ENCODE data around the gene GLTP. TPM values are rescaled to one million over a fixed set of nuclear protein-coding genes. Genes with fewer than 3 reads are reported as not detected.
"Not testable (repeated sequence)": the region's sequence is repeated elsewhere in the genome, so short reads cannot be mapped to it uniquely, and the experiment has no call there.

GLTP gene
- total RNA-seq, 1 donor from 2014 or later: 45.6 TPM

DNA sequence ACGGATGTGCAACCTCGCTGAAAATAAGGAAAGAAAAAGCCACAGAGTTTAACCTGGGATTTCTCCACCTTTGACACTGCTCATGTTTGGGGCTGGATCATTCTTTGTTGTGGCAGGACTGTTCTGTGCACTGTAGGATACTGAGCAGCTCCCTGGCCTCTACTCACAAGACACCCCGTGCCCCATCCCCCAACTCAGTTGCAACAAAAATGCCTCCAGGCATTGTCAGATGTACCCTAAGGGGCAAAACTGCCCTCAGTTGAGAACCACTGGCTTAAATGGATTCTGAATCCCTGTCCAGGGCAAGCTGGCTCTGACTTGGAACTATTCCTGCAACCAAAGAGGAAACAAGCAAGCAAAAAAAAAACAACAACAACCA lies 2.1 kb downstream of the GLTP start:
- no peak for DNase-seq (ENCODE audit: low read depth in 2 of 2)

DNA sequence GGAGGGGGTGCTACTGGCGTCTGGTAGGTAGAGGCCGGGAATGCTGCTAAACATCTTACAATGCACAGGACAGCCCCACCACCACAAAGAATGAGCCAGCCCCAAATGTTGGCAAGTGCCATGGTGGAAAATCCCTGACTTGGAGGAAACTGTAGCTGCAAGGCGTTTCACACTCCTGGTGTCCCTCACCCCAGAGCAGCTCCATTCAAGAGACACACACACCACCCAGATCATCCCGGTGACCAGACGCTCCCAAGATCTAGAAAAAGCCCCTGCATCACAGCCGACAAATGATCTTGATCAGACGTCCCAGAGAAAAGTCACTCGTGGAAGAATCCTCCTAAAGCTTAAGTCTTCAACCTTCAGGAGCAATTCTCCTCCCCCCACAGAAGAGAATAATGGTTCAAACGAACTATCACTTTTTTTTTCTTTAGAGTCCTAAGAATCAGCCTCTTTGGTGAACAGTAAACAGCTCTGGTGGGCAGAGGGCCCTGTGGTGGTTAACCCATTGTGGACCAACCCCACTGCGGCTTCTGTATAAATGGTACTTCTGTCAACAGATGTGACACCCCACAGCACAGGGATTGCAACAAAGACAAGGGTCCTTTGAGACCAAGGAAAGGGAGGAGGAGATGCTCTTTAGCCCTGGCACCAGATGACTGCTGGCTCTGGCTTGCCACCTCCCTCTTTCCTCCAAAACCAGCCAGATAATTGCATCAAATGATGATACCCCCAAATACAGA lies 2.7 kb downstream of the GLTP start:
- DNase-seq (ENCODE audit: low read depth in 2 of 2): no peak

DNA sequence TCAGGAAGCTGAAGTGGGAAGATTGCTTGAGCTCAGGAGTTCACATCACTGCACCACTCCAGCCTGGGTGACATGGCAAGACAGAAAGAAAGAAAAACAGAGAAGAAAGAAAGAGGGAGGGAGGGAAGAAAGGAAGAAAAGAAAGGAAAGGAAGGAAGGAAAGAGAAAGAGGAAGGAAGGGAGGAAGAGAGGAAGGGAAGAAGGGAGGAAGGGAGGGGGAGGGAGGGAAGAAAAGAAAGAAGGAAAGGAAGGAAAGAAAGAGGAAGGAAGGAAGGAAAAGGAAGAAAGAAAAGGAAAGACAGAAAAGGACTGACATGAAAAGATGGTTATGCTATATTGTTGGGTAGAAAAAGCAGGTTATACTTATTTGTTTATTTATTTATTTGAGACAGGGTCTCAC lies 3.9 kb downstream of the GLTP start:
- no peak for DNase-seq (ENCODE audit: low read depth in 2 of 2)

DNA sequence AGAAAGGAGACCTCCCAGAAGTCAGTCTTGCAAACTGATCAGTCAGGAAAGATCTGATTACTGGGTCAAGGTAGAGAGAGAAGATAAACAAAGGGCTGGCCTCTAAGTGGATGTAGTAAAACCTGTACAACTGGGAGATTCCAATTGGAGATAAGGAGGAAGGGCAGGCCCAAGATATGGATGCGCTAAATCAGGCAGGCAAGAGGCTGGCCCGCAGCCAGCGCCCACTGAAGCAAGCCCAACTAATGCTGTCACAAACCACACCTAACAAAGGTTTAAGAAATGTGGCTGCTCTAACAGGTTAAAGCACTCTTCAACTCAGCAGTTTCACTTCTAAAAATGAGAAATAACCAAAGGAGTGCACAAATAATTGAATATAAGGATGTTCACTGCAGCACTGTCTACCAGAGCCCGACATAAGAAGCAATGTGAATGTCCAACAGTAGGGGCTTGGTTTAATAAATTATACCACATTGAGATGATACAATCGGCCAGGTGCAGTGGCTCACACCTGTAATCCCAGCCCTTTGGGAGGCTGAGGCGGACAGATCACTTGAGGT lies 4.7 kb downstream of the GLTP start:
- DNase-seq (ENCODE audit: low read depth in 2 of 2): no peak

DNA sequence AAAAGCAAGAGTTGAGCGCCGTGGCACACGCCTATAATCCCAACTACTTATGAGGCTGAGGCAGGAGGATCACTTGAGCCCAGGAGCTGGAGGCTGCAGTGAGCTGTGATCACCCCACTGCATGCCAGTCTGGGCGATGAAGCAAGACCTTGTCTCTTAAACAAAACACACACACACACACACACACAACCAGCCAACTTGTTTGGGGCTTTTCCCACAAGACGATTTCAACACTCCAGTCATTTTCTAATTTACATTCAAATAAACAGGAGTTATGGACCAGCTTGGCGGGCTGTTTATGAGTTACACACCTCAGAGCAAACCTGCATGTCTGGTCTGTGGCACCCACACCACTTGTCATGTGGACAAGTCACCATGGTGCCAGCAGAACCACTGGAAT lies 6.7 kb downstream of the GLTP start:
- DNase-seq (ENCODE audit: low read depth in 2 of 2): no peak

DNA sequence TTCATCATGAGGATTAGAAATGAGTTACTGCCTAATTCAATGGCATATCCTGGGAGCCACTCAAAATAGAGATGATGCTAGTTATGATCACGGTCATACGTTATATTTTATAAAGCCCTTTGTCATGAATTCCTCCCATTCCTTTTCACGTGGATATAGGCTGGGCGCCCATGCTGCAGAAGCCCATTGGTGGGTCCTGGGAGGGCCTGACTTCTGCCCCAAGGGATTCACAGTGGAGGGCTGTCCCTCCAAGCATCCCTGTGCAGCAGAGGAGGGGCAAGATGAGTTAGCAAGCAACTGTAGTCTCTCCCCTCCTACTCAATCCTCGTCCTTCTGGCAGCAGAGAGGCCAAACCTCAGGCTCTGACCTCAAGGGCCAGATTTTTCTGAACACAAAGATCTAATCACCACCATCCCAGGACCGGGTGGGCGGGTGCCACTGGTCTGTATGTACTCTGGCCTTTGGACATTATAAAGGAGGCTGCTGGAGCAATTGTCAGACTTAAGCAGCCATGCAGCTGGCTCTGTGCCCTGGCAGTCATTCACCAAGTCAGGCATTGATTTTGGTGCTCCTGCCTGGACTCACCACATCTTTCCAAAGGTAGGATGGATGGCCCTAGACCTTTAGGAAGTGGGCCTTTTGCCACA lies 8.6 kb downstream of the GLTP start:
- no peak for DNase-seq (ENCODE audit: low read depth in 2 of 2)

- peak in 1 of 2 donors; percentile 27 for DNase-seq (ENCODE audit: low read depth in 2 of 2)
Measured at GRCh38 chr12:109870648-109871047, 9.7 kb downstream of the GLTP start.

DNA sequence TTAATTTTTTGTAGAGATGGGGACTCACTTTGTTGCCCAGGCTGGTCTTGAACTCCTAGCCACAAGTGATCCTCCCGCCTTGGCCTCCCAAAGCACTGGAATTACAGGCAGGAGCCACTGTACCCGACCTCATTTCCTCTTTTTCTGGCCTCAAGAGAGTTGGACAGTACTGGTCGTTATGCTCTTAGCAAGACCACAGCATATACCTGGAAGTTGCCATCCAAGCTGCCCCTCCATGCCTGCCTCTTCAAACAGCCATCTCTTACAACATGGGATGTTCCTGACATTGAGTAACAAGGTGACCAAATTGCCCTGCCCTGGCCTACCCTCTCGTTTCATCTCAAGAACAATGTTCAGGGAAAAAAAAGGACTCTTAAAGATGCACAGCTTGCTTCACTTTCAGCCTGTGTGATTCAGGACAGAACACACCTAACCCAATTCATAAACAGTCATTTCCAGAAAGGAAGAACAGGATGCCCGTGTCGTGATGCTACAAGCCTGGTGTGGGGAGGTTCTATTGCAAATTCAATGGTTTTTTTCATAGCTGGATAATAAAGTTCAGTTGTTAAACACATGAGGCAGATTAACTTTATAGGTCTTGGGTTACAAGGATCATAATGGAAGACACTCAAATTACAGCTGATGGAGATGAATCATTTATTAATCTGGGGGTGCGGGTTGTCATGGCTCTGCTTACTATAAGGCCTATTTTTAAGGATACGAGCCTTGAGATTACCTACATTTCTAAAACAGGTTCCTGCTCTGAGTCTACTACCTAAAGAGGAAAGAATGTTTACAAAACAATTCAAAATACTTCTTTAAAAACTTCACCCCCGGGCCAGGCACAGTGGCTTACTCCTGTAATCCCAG lies 11.9 kb downstream of the GLTP start:
- no peak for DNase-seq (ENCODE audit: low read depth in 2 of 2)

- DNase-seq (ENCODE audit: low read depth in 2 of 2): no peak
Measured at GRCh38 chr12:109864916-109865315, 15.4 kb downstream of the GLTP start.

- no peak for DNase-seq (ENCODE audit: low read depth in 2 of 2)
Measured at GRCh38 chr12:109863847-109864712, 16.3 kb downstream of the GLTP start.

GRCh38 chr12:109862491-109862890 lies 17.9 kb downstream of the GLTP start:
- DNase-seq (ENCODE audit: low read depth in 2 of 2): not testable (repeated sequence)

- no peak for DNase-seq (ENCODE audit: low read depth in 2 of 2)
Measured at GRCh38 chr12:109861689-109862314, 18.5 kb downstream of the GLTP start.

DNA sequence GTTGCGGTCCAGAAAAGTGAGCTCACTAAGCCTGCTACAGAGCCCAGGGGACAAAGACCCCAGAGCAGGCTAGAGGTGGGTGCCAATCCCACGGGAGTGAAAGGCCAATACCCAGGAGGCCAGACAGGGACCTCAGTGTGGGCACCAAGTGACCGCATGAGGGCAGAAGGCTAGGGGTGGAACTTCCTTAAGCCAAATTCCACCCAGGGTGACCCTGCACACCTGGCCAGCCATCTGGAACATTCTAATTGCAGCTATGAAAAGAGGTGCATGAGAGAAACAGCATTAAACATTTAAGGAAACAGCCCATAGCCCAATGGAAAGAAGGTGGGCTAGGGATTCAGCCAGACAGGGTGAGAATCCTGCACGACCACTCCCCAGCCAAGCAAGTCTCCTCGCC lies 19.4 kb downstream of the GLTP start:
- DNase-seq (ENCODE audit: low read depth in 2 of 2): no peak

DNA sequence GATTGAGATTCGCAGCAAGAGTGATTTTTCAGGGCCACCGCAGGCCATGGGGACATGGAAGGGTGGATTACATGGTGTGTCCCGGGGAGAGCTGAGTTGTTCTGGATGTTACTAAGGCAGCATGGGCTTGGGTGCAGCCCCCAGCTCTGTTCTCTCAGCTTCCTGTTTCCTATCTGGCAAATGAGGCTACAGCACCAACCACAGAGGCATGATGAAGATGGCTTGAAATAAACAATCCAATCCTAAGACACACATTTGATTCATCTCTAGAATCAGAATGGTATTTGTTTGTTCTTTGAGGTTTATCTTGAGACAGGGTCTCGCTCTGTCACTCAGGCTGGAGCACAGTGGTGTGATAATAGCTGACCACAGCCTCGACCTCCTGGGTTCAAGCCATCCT lies 21.6 kb downstream of the GLTP start:
- no peak for DNase-seq (ENCODE audit: low read depth in 2 of 2)

- no peak for DNase-seq (ENCODE audit: low read depth in 2 of 2)
Measured at GRCh38 chr12:109857715-109858114, 22.6 kb downstream of the GLTP start.

DNA sequence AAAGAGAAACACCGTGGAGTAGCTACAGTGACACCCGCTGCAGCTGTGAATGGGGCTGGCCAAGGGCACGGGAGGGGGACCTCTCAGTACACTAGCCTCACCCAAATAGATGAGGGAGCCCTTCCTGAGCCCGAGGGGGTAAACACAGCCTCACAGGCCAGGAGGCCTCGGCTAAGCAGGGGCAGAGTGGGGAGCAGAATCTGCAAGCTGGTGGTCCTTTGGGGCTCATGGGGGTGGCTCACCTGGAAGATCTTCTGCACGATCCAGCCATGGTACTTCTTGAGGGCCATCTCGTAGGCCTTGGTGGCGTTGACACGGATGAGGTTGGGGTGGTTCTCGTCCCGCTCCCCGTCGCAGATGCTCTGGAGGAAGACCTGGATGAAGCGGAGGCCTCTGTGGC lies 25.0 kb downstream of the GLTP start:
- no peak for DNase-seq (ENCODE audit: low read depth in 2 of 2)

GRCh38 chr12:109850518-109850917 lies 29.8 kb downstream of the GLTP start:
- DNase-seq (ENCODE audit: low read depth in 2 of 2): not testable (repeated sequence)

- no peak for DNase-seq (ENCODE audit: low read depth in 2 of 2)
Measured at GRCh38 chr12:109847142-109847735, 33.1 kb downstream of the GLTP start.

- DNase-seq (ENCODE audit: low read depth in 2 of 2): no peak
Measured at GRCh38 chr12:109845824-109846205, 34.5 kb downstream of the GLTP start.

All from dermis microvascular lymphatic vessel endothelial cell (primary cell).